HEK293 (cell line): ENCODE results near the gene RPS15.

Experiments
- CTCF ChIA-PET: fragments of 350-600 bp; formaldehyde crosslinking; extraction: SDS; loops from one replicate; lab custom pipeline; 2021; ENCODE audit warnings: antibody characterized with exemption; lab: Yijun Ruan, JAX
- POLR2A ChIA-PET: fragments of 300-600 bp; formaldehyde crosslinking; extraction: SDS; loops from one replicate; lab custom pipeline; 2020; ENCODE audit warnings: antibody characterized with exemption, inconsistent platforms; lab: Yijun Ruan, JAX
- H3K27ac ChIP-seq: fragments of 200-500 bp; sonication (Bioruptor generic); 2 replicates; pipeline ENCODE4 v1.5.1; 2014; ENCODE audit warnings: low read depth, low read length, control low read depth, inconsistent platforms; ENCODE audit errors: extremely low read depth
- H3K36me3 ChIP-seq, 2 experiments: fragments of 200-500 bp in 1 of 2; sonication (Bioruptor generic) in 1 of 2; 1 replicate in 1 of 2; 2 replicates in 1 of 2; pipeline ENCODE4 v1.5.1; 2014 to 2017; ENCODE audit warnings: inconsistent platforms in 2 of 2, low read length in 2 of 2; ENCODE audit not compliant: control insufficient read depth in 2 of 2, insufficient read depth in 1 of 2
- H3K4me1 ChIP-seq: fragments of 200-500 bp; sonication (Bioruptor generic); 2 replicates; pipeline ENCODE4 v1.5.1; 2014; ENCODE audit warnings: mild to moderate bottlenecking, low read length, inconsistent platforms; ENCODE audit not compliant: control insufficient read depth, insufficient read depth
- H3K4me3 ChIP-seq: 2 replicates; pipeline ENCODE4 v1.5.1; 2011; ENCODE audit warnings: low read depth, mild to moderate bottlenecking, control low read depth, low read length, moderate library complexity
- H3K9me3 ChIP-seq: fragments of 200-500 bp; sonication (Bioruptor generic); 2 replicates; pipeline ENCODE4 v1.5.1; 2014; ENCODE audit warnings: low read depth, low read length, inconsistent platforms; ENCODE audit not compliant: control insufficient read depth, insufficient read depth
- BCL11A ChIP-seq: fragments of 450-650 bp; formaldehyde crosslinking; IDR thresholded peaks from 2 replicates; pipeline ENCODE4 v1.5.1; 2016; ENCODE audit warnings: low read depth, missing biosample characterization, missing genetic modification characterization
- BCL11B ChIP-seq: fragments of 450-650 bp; formaldehyde crosslinking; IDR thresholded peaks from 2 replicates; pipeline ENCODE4 v1.5.1; 2016; ENCODE audit warnings: low read depth, missing biosample characterization, missing genetic modification characterization
- EGR2 ChIP-seq: fragments of 450-650 bp; formaldehyde crosslinking; IDR thresholded peaks from 2 replicates; pipeline ENCODE4 v1.5.1; 2016; ENCODE audit warnings: low read depth, missing biosample characterization, missing genetic modification characterization
- GFI1B ChIP-seq: fragments of 450-650 bp; formaldehyde crosslinking; IDR thresholded peaks from 2 replicates; pipeline ENCODE4 v1.5.1; 2016; ENCODE audit warnings: missing biosample characterization, missing genetic modification characterization
- GLIS2 ChIP-seq: fragments of 450-650 bp; formaldehyde crosslinking; IDR thresholded peaks from 2 replicates; pipeline ENCODE4 v1.5.1; 2016; ENCODE audit warnings: missing biosample characterization, missing genetic modification characterization
- KLF9 ChIP-seq: fragments of 450-650 bp; formaldehyde crosslinking; IDR thresholded peaks from 2 replicates; pipeline ENCODE4 v1.5.1; 2016; ENCODE audit warnings: missing biosample characterization, missing genetic modification characterization, low read depth
- OSR2 ChIP-seq: fragments of 450-650 bp; formaldehyde crosslinking; IDR thresholded peaks from 2 replicates; pipeline ENCODE4 v1.5.1; 2016; ENCODE audit warnings: missing biosample characterization, missing genetic modification characterization
- SP2 ChIP-seq: fragments of 450-650 bp; formaldehyde crosslinking; IDR thresholded peaks from 2 replicates; pipeline ENCODE4 v1.5.1; 2016; ENCODE audit warnings: missing biosample characterization, missing genetic modification characterization
- ZFHX2 ChIP-seq: fragments of 450-650 bp; formaldehyde crosslinking; conservative IDR thresholded peaks from 2 replicates; pipeline ENCODE4 v1.5.1; 2016; ENCODE audit warnings: missing biosample characterization, missing genetic modification characterization
- ZNF19 ChIP-seq: fragments of 450-650 bp; formaldehyde crosslinking; IDR thresholded peaks from 2 replicates; pipeline ENCODE4; 2016; ENCODE audit warnings: missing biosample characterization, missing genetic modification characterization, low read depth
- ZNF600 ChIP-seq: fragments of 450-650 bp; formaldehyde crosslinking; IDR thresholded peaks from 2 replicates; pipeline ENCODE4 v1.5.1; 2016; ENCODE audit warnings: missing biosample characterization, missing genetic modification characterization
- ZNF623 ChIP-seq: fragments of 450-650 bp; formaldehyde crosslinking; IDR thresholded peaks from 2 replicates; pipeline ENCODE4 v1.5.1; 2016; ENCODE audit warnings: missing biosample characterization, missing genetic modification characterization
- ZNF785 ChIP-seq: fragments of 450-650 bp; formaldehyde crosslinking; IDR thresholded peaks from 2 replicates; pipeline ENCODE4 v1.5.1; 2016; ENCODE audit warnings: missing biosample characterization, missing genetic modification characterization
- TF ChIP-seq, protein P1 (sequence below): fragments of 450-650 bp; formaldehyde crosslinking; IDR thresholded peaks from 2 replicates; pipeline ENCODE4 v1.5.1; 2016; ENCODE audit warnings: missing biosample characterization, missing genetic modification characterization
- TF ChIP-seq, protein P2 (sequence below): fragments of 450-650 bp; formaldehyde crosslinking; IDR thresholded peaks from 2 replicates; pipeline ENCODE4 v1.5.1; 2016; ENCODE audit warnings: missing biosample characterization, missing genetic modification characterization

The RPS15 gene

GRCh38 chr19:1432507-1432887, 5.7 kb upstream of the RPS15 start:
- H3K4me1 ChIP-seq, result no peaks in the 10 kb centered on the region
- no peak overlapping the region for H3K27ac ChIP-seq
- POLR2A ChIA-PET, result no interaction called here
- TF ChIP-seq ZNF623, result peak; percentile 43; the same call in 1 of the 2 replicates
- no peak for TF ChIP-seq ZNF19 (tag by site-specific recombination)
- H3K4me3 ChIP-seq, result no peak overlapping the region
- no peaks in the 10 kb centered on the region for H3K9me3 ChIP-seq
- CTCF ChIA-PET, result no interaction called here
- H3K36me3 ChIP-seq, result peaks cover 17 to 70% of the 10 kb centered on the region in 2 experiments; a peak in 2 of 3 replicates

- no peak overlapping the region; the same call in 1 of the 2 replicates for H3K27ac ChIP-seq
- CTCF ChIA-PET, result interaction anchor here (0.7 kb wide), 2 partner anchors 24 to 152 kb away, joined by 3 to 5 read pairs; no protein-coding TSS in a partner anchor
- no peaks in the 10 kb centered on the region for H3K9me3 ChIP-seq
- no peaks in the 10 kb centered on the region for H3K4me1 ChIP-seq
- peaks cover 17 to 61% of the 10 kb centered on the region in 2 experiments; a peak in 2 of 3 replicates for H3K36me3 ChIP-seq
- no peak overlapping the region for H3K4me3 ChIP-seq
- POLR2A ChIA-PET, result interaction anchor here (1.7 kb wide), 1 partner anchor 9 kb away, joined by 3 read pairs; no protein-coding TSS in a partner anchor
- TF ChIP-seq EGR2 (tag by site-specific recombination) (peak; percentile 57), OSR2 (tag by site-specific recombination) (no peak), GFI1B (tag by site-specific recombination) (no peak), ZNF600 (tag by site-specific recombination) (0 out of 2 replicates have a peak, but pooled peaks have one; percentile 9), BCL11A (tag by site-specific recombination) (peak; percentile 57; the same call in 1 of the 2 replicates), GLIS2 (peak; percentile 26; the same call in 1 of the 2 replicates), BCL11B (tag by site-specific recombination) (peak; percentile 38; the same call in 1 of the 2 replicates), KLF9 (tag by site-specific recombination) (peak; percentile 53), SP2 (0 out of 2 replicates have a peak, but pooled peaks have one; percentile 22), ZFHX2 (tag by site-specific recombination) (peak; percentile 46; the same call in 1 of the 2 replicates)
- TF ChIP-seq, protein P1, sequence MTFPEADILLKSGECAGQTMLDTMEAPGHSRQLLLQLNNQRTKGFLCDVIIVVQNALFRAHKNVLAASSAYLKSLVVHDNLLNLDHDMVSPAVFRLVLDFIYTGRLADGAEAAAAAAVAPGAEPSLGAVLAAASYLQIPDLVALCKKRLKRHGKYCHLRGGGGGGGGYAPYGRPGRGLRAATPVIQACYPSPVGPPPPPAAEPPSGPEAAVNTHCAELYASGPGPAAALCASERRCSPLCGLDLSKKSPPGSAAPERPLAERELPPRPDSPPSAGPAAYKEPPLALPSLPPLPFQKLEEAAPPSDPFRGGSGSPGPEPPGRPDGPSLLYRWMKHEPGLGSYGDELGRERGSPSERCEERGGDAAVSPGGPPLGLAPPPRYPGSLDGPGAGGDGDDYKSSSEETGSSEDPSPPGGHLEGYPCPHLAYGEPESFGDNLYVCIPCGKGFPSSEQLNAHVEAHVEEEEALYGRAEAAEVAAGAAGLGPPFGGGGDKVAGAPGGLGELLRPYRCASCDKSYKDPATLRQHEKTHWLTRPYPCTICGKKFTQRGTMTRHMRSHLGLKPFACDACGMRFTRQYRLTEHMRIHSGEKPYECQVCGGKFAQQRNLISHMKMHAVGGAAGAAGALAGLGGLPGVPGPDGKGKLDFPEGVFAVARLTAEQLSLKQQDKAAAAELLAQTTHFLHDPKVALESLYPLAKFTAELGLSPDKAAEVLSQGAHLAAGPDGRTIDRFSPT (tag by site-specific recombination), result peak; percentile 76
- TF ChIP-seq, protein P2, sequence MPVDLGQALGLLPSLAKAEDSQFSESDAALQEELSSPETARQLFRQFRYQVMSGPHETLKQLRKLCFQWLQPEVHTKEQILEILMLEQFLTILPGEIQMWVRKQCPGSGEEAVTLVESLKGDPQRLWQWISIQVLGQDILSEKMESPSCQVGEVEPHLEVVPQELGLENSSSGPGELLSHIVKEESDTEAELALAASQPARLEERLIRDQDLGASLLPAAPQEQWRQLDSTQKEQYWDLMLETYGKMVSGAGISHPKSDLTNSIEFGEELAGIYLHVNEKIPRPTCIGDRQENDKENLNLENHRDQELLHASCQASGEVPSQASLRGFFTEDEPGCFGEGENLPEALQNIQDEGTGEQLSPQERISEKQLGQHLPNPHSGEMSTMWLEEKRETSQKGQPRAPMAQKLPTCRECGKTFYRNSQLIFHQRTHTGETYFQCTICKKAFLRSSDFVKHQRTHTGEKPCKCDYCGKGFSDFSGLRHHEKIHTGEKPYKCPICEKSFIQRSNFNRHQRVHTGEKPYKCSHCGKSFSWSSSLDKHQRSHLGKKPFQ (tag by site-specific recombination), result no peak
Measured at GRCh38 chr19:1433119-1434039, 4.8 kb upstream of the RPS15 start.

- Histone ChIP-seq H3K27ac (no peak overlapping the region; the same call in 1 of the 2 replicates), H3K4me3 (no peak overlapping the region), H3K4me1 (no peaks in the 10 kb centered on the region), H3K36me3 (peaks cover 17 to 57% of the 10 kb centered on the region in 2 experiments; a peak in 2 of 3 replicates), H3K9me3 (no peaks in the 10 kb centered on the region)
- TF ChIP-seq ZNF785 (tag by site-specific recombination) (no peak), BCL11B (tag by site-specific recombination) (peak; percentile 68; the same call in 1 of the 2 replicates), ZFHX2 (tag by site-specific recombination) (0 out of 2 replicates have a peak, but pooled peaks have one; percentile 2)
- ChIA-PET POLR2A (interaction anchor here (1.7 kb wide), 1 partner anchor 9 kb away, joined by 3 read pairs; no protein-coding TSS in a partner anchor), CTCF (interaction anchor here (0.7 kb wide), 2 partner anchors 24 to 153 kb away, joined by 3 to 5 read pairs; no protein-coding TSS in a partner anchor)
Measured at GRCh38 chr19:1434040-1434366, 4.2 kb upstream of the RPS15 start.
